GM19395 (cell line): ENCODE measurements around the gene PTPN20.

Source experiments
- ATAC-seq: cut with Tn5 transposase; IDR thresholded peaks from one replicate; pipeline ENCODE4 v1.9.1; 2021; ENCODE audit warnings: mild to moderate bottlenecking, moderate library complexity; ENCODE audit not compliant: unreplicated experiment

The PTPN20 gene

DNA sequence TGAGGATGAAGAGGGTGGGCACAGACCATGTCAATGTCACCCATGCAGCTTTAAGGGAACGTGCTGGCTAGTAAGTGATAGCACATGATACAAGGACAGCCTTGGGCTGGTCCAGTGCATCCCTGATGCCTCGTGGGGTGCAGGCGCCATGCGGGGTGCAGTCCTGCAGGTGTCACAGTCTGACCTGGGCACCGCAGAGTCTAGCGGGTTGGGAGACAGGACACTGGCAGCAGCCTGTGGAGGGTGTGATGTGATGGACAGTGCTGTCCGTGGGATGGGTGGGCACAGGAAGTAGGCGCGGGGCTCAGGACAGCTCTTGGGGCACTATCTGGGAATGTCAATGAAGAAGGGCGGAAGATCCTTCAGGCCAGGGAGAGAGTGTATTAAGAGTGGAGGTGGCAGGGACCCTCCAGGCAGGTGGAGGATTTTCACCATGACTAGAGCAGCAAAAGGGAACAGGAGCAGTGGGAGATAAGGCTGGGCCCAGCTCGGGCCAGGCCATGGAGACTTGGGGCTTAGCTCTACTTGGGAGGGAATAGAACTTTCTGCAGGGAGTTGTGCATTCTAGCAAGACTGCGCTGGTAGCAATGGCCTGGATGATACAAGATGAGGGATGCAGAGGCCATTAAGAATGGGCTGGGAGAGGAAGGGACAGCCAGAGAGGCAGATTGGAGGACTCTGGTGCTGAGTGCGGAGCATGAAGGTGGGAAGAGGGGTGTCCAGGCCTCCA, 122.5 kb downstream of the PTPN20 start:
- no peak for ATAC-seq

GRCh38 chr10:47034441-47035051, 123.3 kb downstream of the PTPN20 start:
- no peak for ATAC-seq

DNA sequence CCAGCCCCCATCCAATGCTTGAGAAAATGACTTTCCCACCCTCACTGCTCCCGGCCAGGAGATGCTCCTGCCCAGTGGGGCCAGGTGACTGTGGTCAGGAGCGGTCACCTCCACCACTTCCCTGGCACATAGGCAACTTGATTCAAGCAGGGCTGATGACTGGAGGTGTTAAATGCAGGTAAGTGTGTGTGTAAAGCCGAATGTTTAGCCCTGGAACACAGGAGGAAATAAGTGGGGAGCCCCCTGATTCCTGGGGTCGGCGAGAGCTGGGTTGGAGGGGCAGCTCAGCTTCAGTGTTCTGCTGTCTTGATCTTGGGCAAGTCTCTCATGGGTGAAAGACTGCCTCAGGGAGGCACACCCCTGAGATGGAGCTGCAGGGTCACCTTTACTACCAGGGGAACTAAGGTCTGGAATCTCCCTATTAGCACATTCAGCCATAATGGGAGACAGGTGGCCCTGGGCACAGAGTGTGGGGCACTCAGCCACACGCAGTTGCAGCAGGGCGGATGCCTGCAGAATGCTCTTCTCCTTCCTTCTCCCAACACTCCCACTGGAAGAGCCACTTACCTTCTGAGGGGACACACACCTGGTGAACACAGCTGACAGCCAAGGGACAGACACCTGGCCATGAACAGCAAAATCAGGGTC, 124.1 kb downstream of the PTPN20 start:
- no peak for ATAC-seq

DNA sequence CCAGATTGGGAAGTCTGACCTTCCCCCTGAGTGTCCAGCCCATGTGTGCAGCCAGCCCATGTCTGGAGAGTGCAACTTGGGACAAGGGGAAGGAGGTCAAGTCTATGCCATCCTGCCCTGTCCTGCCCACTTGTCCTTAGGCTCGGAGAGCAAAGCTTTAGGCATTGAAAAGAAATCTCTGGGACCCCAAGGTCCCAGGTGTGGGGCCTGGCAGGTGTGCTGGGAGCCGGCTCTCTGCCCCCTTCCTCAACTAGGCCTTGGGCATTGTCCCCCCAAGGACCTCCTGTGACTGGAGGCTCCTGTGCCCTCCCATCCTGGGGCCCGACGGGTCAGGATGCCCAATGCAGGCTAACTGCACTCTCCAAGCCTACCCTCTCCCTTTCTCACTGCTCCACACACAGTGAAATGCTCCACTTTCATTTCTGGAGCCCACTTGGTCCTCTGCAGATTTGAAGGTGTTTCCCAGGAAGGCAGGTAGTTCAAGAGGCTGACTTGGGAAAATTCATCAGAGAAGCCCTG, 124.7 kb downstream of the PTPN20 start:
- ATAC-seq: no peak

DNA sequence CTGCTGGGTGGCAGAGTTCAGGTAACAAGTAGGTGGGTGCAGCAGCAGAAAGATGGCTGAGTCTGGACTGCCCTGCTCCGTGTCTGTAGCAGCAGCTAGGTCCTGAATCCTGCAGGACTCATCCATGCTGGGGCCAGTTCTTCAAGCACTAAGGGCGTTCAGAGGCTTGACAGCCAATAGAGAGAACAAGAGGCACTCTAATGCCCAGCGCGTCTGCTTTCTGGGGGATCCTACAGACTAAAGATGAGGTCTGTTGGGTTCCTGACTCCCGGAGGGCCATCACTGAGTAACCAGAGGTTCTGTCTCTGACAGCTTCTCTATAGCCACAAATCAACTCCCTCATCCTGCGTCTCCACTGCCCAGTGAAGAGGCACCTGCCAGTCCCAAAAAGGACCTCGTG, 125.5 kb downstream of the PTPN20 start:
- no peak for ATAC-seq

GRCh38 chr10:47037654-47038425, 126.6 kb downstream of the PTPN20 start:
- ATAC-seq: no peak

DNA sequence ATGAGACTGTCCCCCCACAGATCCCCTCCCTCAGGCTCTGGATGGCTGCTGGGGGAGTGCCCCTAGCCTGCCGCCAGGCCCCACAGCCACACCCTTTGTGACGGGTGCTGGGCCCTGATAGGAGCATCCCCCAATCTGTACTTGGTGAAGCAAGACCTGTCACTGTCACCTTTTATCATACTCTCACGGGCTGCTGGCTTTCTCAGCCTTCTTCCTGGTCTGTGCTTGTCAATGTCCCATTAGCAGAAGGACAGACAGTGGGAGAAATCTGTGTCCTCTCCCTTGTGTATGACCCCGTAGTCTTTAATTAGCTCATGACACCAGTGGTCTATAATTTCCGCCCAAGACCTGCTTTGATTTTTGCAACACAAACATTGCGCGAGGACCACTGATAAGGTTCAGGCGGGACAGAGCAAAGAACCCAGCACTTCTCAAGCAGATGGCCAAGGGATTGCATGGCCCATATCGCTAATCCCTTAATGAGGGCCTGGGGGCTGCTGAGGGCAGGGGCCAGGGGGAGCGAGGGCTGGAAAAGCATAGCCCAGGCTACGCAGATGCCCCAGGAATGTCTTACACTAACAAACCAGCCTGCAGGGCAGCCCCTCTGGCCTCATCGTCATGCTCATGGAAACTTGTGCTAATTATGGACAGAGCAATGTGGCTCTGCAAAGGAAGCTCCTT, 127.8 kb downstream of the PTPN20 start:
- no peak for ATAC-seq

GRCh38 chr10:47039562-47039913, 128.3 kb downstream of the PTPN20 start:
- ATAC-seq: no peak

- no peak for ATAC-seq
Measured at GRCh38 chr10:47040041-47040491, 128.8 kb downstream of the PTPN20 start.

GRCh38 chr10:47040681-47041080, 129.5 kb downstream of the PTPN20 start:
- ATAC-seq: no peak

GRCh38 chr10:47041396-47042198, 130.4 kb downstream of the PTPN20 start:
- no peak for ATAC-seq

DNA sequence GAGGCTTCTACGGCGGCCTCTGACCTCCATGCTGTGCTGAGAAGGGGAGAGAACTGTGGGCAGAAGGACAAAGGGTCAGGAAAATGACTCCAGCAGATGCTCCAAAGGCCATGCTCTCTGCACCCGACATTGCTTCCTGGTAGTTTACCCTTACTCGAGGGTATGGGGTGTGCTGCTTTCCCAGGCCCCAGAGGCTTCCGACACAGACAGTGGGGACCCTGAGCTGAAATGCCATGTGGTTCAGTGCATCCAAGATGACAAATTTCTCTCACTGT, 130.9 kb downstream of the PTPN20 start:
- ATAC-seq: no peak

DNA sequence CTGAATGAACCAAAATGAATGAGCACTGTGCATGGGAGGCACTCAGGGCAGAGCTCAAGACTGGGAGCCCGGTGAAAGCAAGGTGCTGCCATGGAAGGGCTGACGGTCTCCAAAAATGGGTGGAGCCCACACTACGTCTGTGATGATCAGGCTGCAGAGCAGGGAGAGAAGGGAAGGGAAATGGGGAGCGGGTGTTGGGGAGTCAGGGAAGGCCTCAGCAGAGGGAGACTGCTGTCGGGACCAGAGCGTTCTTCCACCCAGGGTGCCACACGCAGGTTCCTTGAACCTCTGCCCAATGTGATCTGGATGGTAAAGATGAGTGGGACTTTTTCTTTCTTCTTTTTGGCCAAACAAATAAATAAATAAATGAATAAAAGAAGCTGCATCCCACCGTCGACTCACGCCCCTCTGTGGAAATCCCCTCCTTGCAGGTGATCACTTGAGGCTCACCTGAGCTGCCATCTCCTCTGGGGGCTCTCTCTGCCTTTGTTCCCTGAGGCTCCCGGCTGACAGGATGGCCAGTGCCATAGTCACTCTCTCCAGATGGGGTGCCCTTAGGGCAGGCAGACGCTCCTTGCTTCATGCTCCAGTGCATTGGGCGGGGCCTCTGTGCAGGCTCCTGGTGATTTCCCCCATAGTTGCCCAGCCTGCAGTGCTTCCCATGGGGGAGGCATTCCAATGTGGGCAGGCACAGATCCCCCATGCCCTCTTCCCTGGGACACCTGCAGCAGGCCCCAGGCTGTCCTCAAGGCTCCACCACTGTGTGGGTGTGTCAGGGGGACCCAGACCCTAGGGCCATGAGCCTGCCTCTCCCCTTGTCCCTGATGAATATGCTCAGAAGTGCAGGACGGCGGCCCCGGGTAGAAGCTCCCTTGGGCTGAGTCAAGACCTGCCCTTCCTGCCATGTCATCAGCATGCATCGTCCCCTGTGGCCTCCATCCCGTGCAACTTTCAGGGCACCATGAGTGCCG, 131.8 kb downstream of the PTPN20 start:
- ATAC-seq: no peak

DNA sequence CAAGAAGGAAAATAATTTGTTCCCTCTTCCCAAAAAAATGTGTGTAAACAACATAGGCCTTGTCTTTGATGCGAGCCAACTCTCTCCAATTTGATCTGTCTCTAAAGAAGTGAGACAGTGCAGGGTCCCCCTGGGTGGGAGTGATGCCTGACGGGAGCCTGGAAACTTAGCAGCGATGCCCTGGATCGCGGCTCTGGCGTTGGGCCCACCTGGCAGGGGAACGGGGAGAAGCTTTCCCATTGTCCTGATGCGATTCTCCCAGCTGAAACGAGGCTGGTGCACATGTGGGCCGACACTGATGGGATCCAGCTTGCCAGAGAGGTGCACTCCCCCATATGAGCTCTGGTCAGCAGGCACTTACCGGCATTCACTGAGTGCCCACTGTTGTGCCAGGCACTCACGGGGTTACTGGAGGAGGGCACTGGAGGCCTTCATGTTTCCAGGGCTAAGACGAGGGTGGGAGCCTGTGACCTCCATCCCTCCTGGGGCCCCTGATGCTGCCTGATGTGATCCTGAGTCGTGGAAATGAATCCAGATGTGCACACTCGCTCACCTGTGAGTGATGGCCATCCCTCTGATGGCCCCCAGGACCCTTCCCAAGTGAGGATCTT, 132.8 kb downstream of the PTPN20 start:
- no peak for ATAC-seq

GRCh38 chr10:47044741-47045140, 133.5 kb downstream of the PTPN20 start:
- no peak for ATAC-seq

DNA sequence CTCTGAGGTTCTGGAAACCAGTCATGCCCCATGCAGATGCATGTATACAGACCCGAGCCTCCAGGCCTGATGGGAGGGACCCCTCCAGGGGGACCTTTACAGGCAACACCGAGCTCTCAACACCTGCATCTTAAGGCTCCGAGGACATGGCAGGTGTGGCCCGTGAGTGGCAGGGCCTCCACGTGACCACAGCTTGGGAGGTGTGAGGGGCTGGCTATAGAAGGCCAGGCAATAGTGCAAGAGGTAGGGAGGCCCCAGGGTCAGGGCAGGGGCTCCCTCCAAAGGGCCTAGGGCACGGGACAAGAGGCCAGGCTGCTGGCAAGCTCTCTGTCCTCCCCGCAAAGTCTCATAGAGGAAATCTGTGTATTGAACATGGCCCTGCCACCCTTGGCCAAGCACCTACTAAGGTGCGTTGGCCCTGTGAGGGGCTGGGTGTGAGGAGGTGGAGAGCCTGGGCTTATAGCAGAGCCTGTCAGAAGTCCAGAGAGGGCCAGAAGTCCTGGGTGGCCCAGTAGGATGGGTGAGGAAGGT, 134.2 kb downstream of the PTPN20 start:
- no peak for ATAC-seq

DNA sequence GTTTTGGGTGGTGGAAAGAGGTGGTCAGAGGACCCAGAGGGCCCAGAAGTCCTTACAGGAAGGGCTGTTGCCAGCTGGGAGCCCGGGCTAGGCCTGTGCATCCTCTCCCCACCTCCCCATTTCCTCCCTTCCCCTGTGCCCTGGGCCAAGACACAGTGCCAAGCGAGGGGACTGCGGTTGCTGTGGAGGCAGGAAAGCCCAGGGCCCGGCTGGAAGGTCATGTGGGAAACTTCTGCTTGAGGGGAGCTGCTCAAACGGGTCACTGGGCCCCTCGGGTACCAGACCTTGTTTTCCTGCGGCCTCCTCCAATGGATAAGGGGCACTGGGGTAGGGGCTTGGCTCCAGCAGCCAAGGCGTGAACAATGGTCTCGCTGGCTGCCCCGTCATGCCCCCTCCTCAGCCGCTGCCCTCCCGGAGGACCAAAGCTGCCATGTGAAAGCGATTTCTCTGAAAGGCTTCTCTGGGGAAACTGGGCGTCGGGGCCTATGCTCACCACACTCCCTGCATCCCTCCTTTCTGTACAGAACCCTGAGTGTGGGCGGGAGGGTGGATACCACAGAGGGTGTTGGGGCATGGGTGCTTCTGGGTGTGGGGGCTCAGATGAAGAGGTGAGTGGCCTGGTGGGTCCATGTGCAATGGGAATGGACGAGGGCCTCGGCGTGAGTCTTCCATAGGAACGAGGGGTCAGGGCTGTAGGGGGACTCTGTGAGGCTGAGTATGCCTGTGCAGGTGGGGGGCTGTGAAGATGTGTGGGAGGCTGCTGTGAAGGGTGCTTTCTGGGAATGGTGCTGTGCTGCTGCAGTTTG, 135.3 kb downstream of the PTPN20 start:
- ATAC-seq: no peak

- ATAC-seq: no peak
Measured at GRCh38 chr10:47047127-47047504, 135.9 kb downstream of the PTPN20 start.
